ENCODE measurements around the gene FAM161A.
A peak's percentile ranks its signal among the peaks of the same experiment; 100 is the strongest.

GRCh38 chr2:61888267-61889055 is 34.6 kb upstream of the FAM161A start, which contains the start of gene CCT4:
- TF ChIP-seq POLR2A (IDR thresholded peaks at IDR 0.05) (peak; percentile 80), POLR2AphosphoS5 (IDR thresholded peaks at IDR 0.05) (peak; percentile 94 to 98 (median 96))
- TF ChIP-seq, protein P1, sequence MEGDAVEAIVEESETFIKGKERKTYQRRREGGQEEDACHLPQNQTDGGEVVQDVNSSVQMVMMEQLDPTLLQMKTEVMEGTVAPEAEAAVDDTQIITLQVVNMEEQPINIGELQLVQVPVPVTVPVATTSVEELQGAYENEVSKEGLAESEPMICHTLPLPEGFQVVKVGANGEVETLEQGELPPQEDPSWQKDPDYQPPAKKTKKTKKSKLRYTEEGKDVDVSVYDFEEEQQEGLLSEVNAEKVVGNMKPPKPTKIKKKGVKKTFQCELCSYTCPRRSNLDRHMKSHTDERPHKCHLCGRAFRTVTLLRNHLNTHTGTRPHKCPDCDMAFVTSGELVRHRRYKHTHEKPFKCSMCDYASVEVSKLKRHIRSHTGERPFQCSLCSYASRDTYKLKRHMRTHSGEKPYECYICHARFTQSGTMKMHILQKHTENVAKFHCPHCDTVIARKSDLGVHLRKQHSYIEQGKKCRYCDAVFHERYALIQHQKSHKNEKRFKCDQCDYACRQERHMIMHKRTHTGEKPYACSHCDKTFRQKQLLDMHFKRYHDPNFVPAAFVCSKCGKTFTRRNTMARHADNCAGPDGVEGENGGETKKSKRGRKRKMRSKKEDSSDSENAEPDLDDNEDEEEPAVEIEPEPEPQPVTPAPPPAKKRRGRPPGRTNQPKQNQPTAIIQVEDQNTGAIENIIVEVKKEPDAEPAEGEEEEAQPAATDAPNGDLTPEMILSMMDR (IDR thresholded peaks at IDR 0.05), result peak in 1 of 3 donors; percentile 16
